Measurements from ENCODE around the gene RFFL.

Gene RFFL

GRCh38 chr17:35081638-35082037, 18.1 kb upstream of the RFFL start:
- DNase-seq (ENCODE audit: insufficient read length, low spot score) = no peak
- no peak for FAIRE-seq

- DNase-seq (ENCODE audit: insufficient read length, low spot score) = no peak
- peak; percentile 93 for FAIRE-seq
Observed at GRCh38 chr17:35080536-35080935, 17.0 kb upstream of the RFFL start.

DNA sequence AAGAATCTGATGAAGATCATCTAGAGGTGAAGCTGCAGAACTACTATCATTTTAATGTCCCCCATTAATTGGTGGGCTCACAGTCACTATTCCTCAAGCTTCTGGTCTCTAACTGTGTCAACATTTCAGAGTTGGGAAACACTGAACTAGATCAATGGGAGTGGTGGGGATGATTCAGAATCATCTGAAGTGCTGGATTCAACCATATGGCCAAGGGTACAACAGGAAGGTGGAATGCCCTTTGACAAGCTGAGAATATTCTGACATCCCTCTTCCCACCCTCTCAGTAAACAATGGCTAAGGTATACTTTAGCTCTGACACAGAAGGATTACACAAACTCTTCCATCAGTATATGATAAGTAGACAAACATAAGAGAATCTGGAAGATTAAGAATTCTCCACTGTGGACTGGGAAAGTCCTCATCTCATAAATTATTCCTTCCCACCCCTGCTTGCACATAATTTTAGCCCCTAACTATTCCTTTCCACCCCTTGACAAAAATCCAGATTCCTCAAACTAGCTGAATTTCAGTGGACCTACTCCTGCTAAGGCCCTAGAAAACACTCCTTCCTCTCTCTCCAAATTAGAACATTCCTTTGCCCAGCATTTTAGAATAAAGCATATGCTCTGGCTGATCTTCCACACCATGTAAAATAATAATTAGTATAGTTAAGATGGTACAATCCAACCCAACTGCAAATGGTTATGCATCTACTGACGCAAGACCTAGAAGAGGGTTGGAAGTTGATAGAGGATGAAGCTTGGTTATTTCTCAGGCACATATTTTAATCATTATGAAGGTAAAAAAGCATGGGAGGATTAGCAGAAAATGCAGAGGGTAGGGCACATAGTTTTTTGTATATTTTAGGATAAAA, 16.3 kb upstream of the RFFL start:
- peak; percentile 51 for FAIRE-seq
- DNase-seq (ENCODE audit: insufficient read length, low spot score) = no peak

DNA sequence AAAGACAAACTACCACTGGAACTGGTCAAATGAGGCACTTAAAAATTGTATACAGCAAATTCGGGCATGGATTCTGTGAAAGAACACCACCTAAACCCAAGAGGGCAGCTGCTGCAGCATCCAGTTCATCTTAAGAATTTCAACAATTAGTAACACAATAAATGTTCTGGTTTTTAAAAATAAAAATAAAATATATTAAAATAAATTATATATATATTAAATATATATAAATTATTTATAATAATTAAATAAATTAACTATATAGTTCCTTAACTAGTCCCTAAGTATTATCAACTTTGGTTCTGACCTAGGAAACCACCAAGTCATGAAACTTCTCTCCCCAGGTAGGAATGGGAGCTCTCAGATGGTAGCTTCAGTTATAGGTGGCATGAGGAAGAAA, 13.4 kb upstream of the RFFL start:
- FAIRE-seq (no peak), DNase-seq (ENCODE audit: insufficient read length, low spot score) (no peak)

- DNase-seq (ENCODE audit: insufficient read length, low spot score) (no peak), FAIRE-seq (peak; percentile 4)
Observed at GRCh38 chr17:35074711-35075707, 11.5 kb upstream of the RFFL start.

GRCh38 chr17:35073991-35074627, 10.6 kb upstream of the RFFL start:
- DNase-seq (ENCODE audit: insufficient read length, low spot score) (no peak), FAIRE-seq (no peak)

DNA sequence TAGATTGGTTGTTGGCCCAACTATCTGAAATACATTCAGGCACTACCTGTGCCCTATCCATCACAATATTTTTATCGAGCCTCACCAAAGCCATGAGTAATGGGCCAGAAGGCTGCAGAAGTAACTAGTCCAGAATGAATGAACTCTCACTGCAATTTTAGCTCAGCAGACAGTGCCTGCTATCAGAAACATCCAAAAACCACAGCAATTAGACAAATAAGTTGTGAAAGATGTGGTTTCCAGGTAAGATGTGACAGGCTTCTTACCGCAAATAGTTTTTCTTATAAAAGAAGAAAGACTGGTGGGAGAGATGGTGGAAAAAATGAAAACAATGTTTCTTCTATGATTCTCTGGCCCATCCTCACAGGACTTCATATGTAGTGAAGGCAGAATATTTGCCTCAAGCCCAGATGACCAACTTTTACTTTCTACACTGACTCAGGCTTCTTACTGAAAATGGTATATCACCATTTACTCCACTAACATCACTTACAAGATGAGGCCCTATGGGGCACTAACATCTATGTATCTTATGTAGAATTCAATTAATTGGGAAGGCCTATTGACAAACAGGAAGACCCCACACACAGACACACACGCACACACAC, 9.8 kb upstream of the RFFL start:
- DNase-seq (ENCODE audit: insufficient read length, low spot score) (no peak), FAIRE-seq (peak; percentile 72)

GRCh38 chr17:35069311-35069710, 5.8 kb upstream of the RFFL start:
- FAIRE-seq (peak; percentile 40), DNase-seq (ENCODE audit: insufficient read length, low spot score) (no peak)

GRCh38 chr17:35068249-35068648, 4.7 kb upstream of the RFFL start:
- FAIRE-seq (peak; percentile 88), DNase-seq (ENCODE audit: insufficient read length, low spot score) (no peak)

- no peak for FAIRE-seq
Observed at GRCh38 chr17:35065880-35066279, 2.4 kb upstream of the RFFL start.

GRCh38 chr17:35064516-35065215, 1.2 kb upstream of the RFFL start:
- FAIRE-seq = peak; percentile 54
- DNase-seq (ENCODE audit: insufficient read length, low spot score) = no peak

More at GRCh38 chr17:35065880-35066279, 2.4 kb upstream of the RFFL start:
- no peak for DNase-seq (ENCODE audit: insufficient read length, low spot score)

- FAIRE-seq = no peak
- no peak for DNase-seq (ENCODE audit: insufficient read length, low spot score)
Observed at GRCh38 chr17:35062308-35062707, 1.2 kb downstream of the RFFL start.

- DNase-seq (ENCODE audit: insufficient read length, low spot score) = no peak
- no peak for FAIRE-seq
Observed at GRCh38 chr17:35057332-35057915, 6.1 kb downstream of the RFFL start.

DNA sequence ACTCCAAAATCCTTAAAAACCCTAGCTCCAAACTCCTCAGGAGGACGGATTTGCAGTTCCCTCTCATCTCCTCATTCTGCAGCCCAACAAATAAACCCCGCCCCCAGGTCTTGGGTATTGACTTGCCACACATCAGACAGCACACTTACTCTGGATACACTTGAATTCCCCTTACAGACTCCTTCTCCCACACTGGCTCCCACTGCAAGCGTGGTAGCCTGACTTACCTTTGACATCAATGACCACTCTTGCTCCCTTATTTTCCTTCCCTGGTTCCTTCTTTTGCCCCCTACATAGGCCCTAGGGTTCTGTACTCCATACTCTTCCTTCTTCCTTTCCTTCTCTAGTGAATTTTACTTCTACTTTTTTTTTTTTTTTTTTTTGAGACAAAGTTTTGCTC, 7.5 kb downstream of the RFFL start:
- DNase-seq (ENCODE audit: insufficient read length, low spot score) = no peak

DNA sequence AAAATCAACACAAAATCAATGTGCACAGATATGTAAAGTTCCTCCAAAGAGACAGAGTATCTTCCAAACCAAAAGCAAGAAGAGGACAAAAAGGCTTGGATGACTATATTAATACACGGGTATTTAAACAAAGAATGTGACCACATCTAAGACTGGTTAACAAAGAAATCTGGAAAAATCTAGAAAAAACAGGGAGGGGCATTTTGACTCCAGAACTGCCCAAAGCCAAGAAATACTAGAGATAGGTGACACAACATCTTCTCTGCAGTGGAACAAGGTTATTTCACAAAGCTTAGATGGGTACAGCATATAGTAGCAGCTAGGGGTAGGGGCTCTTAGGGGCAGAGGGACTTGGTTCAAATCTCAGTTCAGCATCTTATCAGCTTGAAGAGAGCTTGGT, 10.3 kb downstream of the RFFL start:
- FAIRE-seq (no peak), DNase-seq (ENCODE audit: insufficient read length, low spot score) (no peak)

More for the DNA sequence above, 7.5 kb downstream of the RFFL start:
- FAIRE-seq = no peak

- FAIRE-seq = no peak
- DNase-seq (ENCODE audit: insufficient read length, low spot score) = no peak
Observed at GRCh38 chr17:35052780-35053179, 10.7 kb downstream of the RFFL start.

GRCh38 chr17:35052241-35052610, 11.3 kb downstream of the RFFL start:
- DNase-seq (ENCODE audit: insufficient read length, low spot score) (no peak), FAIRE-seq (peak; percentile 73)

DNA sequence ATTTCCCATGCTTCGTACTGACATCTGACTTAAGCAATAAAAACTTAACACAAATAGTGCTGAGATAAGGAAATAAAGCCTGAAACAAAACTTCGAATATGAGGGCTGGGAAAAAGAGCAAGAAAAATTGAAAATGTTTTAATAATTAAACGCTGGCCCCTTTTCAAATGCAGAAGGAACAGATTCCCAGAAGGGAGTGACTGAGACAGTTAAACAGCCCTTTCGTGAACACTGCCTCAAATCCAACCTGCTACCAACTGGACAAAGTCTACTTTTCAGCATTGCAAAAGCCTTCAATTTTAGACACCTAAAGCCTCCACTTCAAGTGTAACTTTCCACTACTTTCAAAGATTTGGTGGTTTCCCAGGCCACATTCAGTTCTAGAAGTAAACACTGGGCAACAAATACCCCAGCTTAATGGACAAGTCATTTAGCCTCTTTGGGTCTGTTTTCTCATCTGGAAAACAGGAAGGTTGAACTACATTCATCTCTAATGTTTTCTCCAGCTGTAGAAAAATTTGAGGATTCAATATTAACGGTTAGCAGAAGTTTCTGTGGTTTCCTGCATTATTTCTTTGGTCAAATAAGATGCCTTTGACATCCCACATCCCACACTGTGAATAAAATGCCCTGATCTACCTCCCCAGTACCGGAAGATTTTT, 11.8 kb downstream of the RFFL start:
- DNase-seq (ENCODE audit: insufficient read length, low spot score) (no peak), FAIRE-seq (no peak)

- DNase-seq (ENCODE audit: insufficient read length, low spot score) = peak; percentile 42
- peak; percentile 93 for FAIRE-seq
Observed at GRCh38 chr17:35051183-35051578, 12.3 kb downstream of the RFFL start.

Measured in GM19239 (cell line).